GM12878 (cell line): ENCODE measurements around the gene METTL23. TPM values are rescaled to one million over a fixed set of nuclear protein-coding genes. Genes with fewer than 3 reads are reported as not detected.
A peak's percentile ranks its signal among the peaks of the same experiment; 100 is the strongest.

Experiments used
- BCLAF1 ChIP-seq: fragments of 450-650 bp; IDR thresholded peaks from 2 replicates; pipeline ENCODE4 v1.6.1; 2017; ENCODE audit warnings: antibody characterized with exemption, mild to moderate bottlenecking, moderate library complexity
- BMI1 ChIP-seq: fragments of 450-650 bp; IDR thresholded peaks from 2 replicates; pipeline ENCODE4 v1.6.1; 2016; ENCODE audit warnings: mild to moderate bottlenecking, moderate library complexity, borderline replicate concordance
- CUX1 ChIP-seq: IDR thresholded peaks from 2 replicates; pipeline ENCODE4 v1.6.1; 2012; ENCODE audit warnings: improper control_type of control experiment, low read depth, low read length; ENCODE audit not compliant: insufficient replicate concordance
- E4F1 ChIP-seq: fragments of 450-650 bp; IDR thresholded peaks from 2 replicates; pipeline ENCODE4 v1.6.1; 2018; ENCODE audit warnings: borderline replicate concordance, mild to moderate bottlenecking; ENCODE audit not compliant: partially characterized antibody
- MLLT1 ChIP-seq: fragments of 450-650 bp; IDR thresholded peaks from 2 replicates; pipeline ENCODE4 v1.6.1; 2016; ENCODE audit warnings: mild to moderate bottlenecking
- NKRF ChIP-seq: fragments of 450-650 bp; conservative IDR thresholded peaks from 2 replicates; pipeline ENCODE4 v1.6.1; 2017; ENCODE audit warnings: mild to moderate bottlenecking, moderate library complexity
- RAD21 ChIP-seq: IDR thresholded peaks from 2 replicates; pipeline ENCODE4 v1.6.1; 2011; ENCODE audit warnings: mild to moderate bottlenecking, low read depth, low read length, moderate library complexity; ENCODE audit not compliant: insufficient read depth
- SUZ12 ChIP-seq: fragments of 200-600 bp; sonication (generic); IDR thresholded peaks from one replicate; pipeline ENCODE4 v1.6.1; 2018; ENCODE audit warnings: antibody characterized with exemption, mild to moderate bottlenecking; ENCODE audit not compliant: unreplicated experiment
- TARDBP ChIP-seq: IDR thresholded peaks from 2 replicates; pipeline ENCODE4 v1.6.1; 2016; ENCODE audit warnings: borderline replicate concordance
- WRNIP1 ChIP-seq: IDR thresholded peaks from 2 replicates; pipeline ENCODE4 v1.6.1; 2011; ENCODE audit warnings: low read depth, low read length, improper control_type of control experiment, borderline replicate concordance
- YBX1 ChIP-seq: fragments of 450-650 bp; IDR thresholded peaks from 2 replicates; pipeline ENCODE4 v1.6.1; 2016; ENCODE audit warnings: antibody characterized with exemption
- polyA plus RNA-seq, 11 experiments: library from polyadenylated mRNA; depleted of rRNA in 4 of 11; unstranded in 6 of 11; stranded (reverse) in 5 of 11; fragments of >200 nt; fragmentation: Nextera tagmentation in 4 of 11; fragmentation: Illumina TruSeq in 1 of 11; extraction: Ambion mirVana in 4 of 11; extraction: Trizol in 1 of 11; gene quantifications; 1 replicate in 1 of 11; 2 replicates in 10 of 11; pipeline versions ENCODE4 v1.2.1 to v1.2.3, GENCODE V29; 2011 to 2016; ENCODE audit warnings: inconsistent platforms in 2 of 11, missing spikeins in 2 of 11, low read depth in 1 of 11
- total RNA-seq, 4 experiments: library from RNA; depleted of rRNA in 3 of 4; stranded (reverse); fragments of >200 nt in 3 of 4; fragmentation: Illumina TruSeq in 1 of 4; extraction: Trizol in 1 of 4; gene quantifications; 2 replicates each; pipeline versions ENCODE4 v1.2.1 to v1.2.3, GENCODE V29; 2013 to 2021

METTL23 gene
- total and polyA plus RNA-seq, 10 of the 15 experiments (the other 5 are each of a cell fraction or from before 2014, with no cell fraction given), result 25.6 to 61.5 (median 30.9) TPM

GRCh38 chr17:76735006-76735405 lies 8.4 kb downstream of the METTL23 start (continued):
- TF ChIP-seq CUX1, result no peak
- TF ChIP-seq BMI1, result no peak
- TF ChIP-seq E4F1, result no peak
- no peak for TF ChIP-seq SUZ12
- TF ChIP-seq RAD21, result no peak
- peak; percentile 74; the same call in 1 of the 2 replicates for TF ChIP-seq NKRF
- TF ChIP-seq WRNIP1, result no peak
- 0 out of 2 replicates have a peak, but pooled peaks have one; percentile 23 for TF ChIP-seq YBX1
- no peak for TF ChIP-seq TARDBP
- TF ChIP-seq BCLAF1, result no peak
- TF ChIP-seq MLLT1, result peak; percentile 71; the same call in 1 of the 2 replicates
